Measurements from ENCODE around the gene TMEM214.

TMEM214 gene
- 32.3 to 42.9 reads per million in 2 donors for total RNA-seq

GRCh38 chr2:27032495-27033252 lies at the start of gene TMEM214:
TMEM214 (plus strand) TSS chr2:27032965; CDS start chr2:27033016, 51 bp downstream.
- DNase-seq: peak; percentile 67

DNA sequence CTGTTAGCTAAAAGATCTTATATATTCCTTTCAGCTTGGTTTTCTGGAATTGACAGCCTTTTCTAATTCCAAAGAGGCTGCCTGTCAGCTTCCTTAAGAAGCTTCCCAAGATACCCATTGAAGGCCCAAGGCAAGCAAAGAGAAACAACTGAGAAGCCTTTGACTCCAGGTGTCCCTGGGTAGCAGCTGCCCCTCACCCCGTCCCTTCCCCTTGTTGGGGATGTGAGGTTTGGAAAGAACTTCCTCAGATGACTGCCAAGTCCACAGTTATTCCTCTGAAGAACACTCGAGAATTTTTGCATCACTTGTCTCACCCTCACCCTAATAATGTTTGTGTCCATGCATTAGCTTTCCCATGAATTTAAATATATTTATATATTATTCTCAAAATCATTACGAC lies 49.0 kb upstream of the TMEM214 start:
- DNase-seq: no peak

- DNase-seq: no peak
Measured at GRCh38 chr2:26985807-26986206, 47.0 kb upstream of the TMEM214 start.

GRCh38 chr2:26986576-26986975 lies 46.2 kb upstream of the TMEM214 start:
- no peak for DNase-seq

DNA sequence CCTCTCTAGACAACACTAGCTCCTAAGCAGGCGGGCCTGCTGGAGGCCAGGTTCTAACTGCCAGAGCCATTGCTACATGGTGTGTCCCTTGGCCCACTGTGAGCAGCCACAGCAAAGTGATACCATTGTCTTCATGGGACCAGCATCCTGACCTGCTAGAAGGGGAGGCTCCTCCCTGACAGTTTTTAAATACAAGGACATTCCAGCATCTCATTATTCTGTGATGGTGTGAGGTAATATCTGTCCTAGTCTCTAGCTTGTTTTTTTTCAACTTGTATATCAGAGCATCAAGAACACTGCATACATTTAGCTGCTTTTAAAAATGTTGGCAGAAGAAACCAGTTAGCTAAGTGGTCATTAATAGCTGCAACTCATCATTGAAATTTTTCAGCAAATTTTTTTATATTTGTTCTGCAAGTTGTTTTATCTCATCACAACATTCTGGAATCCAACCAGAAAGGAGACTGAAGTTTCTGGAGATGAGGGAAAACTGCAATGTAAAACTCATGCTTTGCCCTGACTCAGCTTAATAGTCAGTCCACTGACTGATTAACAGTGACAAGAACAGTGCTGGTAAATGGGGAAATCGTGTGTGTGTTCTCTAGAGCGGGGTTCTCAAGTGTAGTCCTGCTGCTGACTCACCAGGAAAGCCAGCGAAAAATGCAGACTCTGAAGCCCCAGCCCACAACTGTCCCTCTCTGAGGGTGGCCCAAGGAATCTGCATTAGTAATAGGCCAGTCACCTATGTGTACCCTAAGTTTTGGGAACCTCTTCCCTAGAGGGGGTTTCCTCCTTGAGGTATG lies 44.5 kb upstream of the TMEM214 start:
- no peak for DNase-seq

GRCh38 chr2:26989156-26989555 lies 43.6 kb upstream of the TMEM214 start:
- DNase-seq: no peak

DNA sequence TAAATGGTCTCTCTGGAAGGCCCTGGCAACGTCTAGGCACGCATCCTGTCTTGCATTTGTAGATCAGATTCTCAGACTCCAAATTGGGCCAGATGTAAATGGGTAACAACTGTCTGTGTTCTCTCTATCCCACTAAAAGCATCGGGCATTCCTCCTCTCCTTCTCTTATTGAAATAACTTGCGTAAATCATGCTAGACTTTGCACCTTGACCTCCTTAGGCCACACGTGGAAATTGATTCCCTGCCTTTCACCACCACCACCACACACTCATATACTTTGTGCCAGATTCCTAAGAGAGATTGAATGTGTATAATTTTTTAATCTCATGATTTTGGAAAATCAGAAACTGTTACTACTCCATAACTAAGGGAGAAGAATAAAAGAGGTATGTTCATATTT lies 41.0 kb upstream of the TMEM214 start:
- no peak for DNase-seq

DNA sequence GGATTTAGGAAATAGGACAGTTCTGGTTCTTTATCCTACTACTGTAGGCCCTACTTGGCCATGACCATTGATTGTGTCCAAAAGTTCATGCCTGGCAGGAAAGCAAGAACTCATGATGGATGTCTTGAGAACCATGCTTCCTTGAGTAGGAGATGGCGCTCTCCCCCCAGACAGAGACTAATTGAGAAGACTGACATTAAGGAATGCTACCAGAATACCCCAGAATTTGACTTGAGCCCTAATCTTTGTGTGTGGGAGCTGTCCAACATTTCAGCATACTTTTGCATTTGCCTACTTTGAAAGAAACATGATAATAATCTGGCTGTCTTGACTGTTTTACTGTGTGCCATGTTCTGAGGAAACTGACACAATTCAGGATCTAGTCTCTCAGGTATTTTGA lies 39.0 kb upstream of the TMEM214 start:
- no peak for DNase-seq

- DNase-seq: no peak
Measured at GRCh38 chr2:26994983-26995382, 37.8 kb upstream of the TMEM214 start.

DNA sequence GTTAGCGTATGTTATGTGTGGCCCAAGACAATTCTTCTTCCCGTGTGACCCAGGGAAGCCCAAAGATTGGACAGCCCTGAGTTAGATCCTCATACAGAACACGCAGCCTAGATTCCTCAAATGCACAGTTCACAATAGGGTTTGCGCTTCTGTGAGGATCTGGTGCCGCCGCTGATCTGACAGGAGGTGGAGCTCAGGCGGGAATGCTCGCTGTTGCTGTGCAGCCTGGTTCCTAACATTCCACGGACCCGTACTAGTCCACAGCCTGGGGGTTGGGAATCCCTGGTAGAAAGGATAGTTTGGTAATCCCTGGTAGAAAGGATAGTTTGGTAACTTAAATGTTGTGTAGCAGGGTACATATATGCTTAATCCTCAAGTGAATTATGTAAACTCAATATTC lies 35.4 kb upstream of the TMEM214 start:
- no peak for DNase-seq

- DNase-seq: no peak
Measured at GRCh38 chr2:26998323-26998722, 34.4 kb upstream of the TMEM214 start.

DNA sequence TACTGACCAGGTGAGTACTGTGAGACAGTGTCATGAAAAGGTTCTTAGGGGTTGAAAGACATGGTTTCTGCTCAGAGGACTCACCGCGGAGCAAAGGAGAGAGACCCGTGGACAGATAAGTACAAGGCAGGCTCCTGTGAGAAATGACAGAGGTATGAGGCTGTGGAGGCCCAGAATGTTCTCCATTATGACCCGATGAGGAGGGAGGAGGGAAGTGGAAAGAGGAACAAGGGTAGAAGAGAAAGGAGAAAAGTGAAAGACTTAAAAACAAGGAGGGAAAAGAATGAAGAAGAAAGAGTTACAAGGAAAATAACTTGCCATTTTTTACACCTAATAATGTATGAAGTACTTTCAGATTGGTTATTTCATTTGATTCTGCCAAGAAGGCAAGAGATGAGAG lies 32.5 kb upstream of the TMEM214 start:
- DNase-seq: no peak

GRCh38 chr2:27000995-27001394 lies 31.8 kb upstream of the TMEM214 start:
- no peak for DNase-seq

DNA sequence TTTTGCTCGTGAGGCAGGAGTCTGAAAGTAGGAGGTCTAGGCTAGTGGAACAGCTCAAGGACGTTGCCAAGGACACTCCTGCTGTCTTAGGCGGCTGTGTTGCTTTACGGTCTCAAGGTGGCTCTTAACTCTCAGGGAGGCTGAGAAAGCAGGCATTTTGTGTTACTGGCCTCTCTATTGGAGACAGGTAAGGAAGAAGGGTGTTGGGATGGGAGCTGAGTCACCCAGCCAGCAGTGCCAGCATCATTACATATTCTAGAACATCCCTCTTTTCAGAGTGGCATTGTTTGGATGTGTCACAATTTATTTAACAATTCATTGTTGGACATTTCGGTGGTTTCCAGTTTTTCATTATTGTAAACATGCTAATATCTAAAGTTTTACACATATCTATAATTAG lies 30.8 kb upstream of the TMEM214 start:
- DNase-seq: no peak

DNA sequence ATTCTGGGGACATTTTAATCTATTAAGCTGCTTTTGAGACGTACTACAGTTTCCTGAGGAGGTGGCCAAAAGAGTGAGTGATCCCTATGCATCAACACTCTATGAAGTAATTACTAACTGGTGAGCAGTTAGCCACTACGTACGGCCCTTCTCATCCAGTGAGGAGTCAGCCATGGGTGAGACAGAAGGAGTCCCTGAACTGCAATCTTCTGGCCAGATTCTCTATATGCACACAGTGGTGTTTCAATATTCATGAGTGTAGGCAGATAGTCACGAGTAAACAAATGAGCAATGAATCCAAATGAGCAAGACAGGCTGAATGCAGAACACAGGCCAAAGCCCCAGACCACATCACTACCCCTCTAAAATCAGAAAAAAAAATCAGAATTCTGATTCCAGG lies 29.8 kb upstream of the TMEM214 start:
- no peak for DNase-seq

GRCh38 chr2:27003857-27004256 lies 28.9 kb upstream of the TMEM214 start:
- no peak for DNase-seq

- no peak for DNase-seq
Measured at GRCh38 chr2:27006602-27007415, 26.0 kb upstream of the TMEM214 start.

GRCh38 chr2:27007416-27008374 lies 25.1 kb upstream of the TMEM214 start:
- no peak for DNase-seq

DNA sequence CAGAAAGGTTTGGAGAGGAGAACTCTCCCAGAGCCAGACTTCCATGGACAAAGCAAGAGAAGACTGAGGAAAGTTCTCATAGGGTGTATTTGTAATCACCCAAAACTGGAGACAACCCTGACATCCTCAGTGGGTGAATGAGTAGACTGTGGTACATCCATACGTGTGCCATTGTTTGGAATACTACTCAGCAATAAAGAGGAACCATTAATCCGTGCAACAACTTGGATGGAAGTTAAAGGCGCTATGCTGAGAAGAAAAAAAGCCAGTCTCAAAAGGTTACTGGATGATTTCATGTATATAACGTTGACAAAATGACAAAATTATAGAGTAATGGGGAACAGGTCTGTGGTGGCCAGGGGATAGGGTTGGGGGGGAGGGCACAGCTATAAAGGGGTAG lies 24.1 kb upstream of the TMEM214 start:
- DNase-seq: no peak

DNA sequence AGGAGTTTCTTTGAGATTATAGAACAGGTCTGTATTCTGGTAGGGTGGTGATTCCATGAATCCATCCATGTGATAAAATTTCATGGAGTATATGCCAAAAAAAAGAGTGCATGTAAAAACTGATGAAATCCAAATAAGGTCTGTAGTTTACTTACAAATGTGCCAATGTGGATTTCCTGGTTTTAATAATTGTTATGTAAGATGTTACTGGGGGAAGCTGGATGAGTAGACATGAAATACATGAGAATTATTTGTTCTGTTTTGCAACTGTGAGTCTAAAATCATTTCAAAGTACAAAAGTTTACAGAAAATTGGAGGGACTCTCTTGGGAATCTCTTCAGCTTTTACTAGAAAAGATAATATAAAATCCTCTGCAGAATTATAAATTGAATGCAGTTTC lies 23.7 kb upstream of the TMEM214 start:
- no peak for DNase-seq

DNA sequence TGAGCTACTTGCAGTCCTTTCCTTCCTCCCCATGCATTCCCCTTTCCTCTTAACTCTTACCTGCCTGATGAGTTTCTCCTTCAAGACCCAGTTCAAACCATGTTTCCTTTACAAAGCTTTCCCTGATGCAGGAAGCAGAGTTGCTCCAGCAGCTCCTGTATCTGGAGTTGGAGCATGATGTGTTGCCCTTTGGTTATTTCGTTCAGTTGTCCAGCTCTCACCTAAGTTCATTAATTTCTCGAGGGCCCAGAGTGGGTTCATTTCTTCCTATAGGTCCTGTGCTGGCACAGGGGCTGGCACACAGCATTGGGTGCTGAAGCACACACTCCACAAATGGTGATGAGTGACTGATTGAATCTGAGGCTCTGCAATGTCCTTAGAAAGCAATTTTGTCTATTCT lies 23.0 kb upstream of the TMEM214 start:
- DNase-seq: no peak

DNA sequence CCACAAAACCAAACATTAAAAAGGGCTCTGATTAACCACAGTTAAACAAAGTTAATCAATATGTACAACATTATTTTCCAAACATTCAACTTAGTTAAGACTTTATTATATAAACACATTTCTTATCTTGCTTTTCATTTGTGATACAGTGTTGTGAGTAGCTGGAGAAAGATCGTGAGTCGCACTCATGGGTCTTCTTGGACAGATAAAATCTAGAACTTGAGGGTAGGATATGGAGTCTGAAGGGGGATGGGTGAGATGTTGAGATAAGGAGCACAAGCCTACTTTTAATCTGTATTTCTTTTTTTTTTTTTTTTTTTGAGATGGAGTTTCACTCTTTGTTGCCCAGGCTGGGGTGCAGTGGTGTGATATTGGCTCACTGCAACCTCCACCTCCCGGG lies 22.6 kb upstream of the TMEM214 start:
- no peak for DNase-seq
